ENCODE results near the gene DOCK9.

DNA sequence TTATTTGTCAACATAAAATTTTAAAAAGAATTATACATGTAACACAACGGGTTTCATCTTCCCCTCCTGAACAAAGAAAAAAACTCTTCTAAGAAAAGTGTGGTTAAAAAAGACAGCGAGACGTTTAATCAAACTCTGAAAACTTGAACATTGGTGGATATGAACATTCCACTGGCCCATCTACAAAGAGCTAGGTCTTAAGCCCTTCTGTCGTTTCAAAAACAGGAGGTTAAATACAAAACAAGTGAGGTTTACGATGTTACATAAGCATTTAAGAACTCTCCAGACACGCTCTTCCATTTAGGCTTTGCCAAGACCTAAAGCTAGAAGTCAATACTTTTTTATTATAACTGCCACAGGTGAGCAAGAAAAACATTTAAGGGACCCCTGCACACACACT is 9.4 kb upstream of the DOCK9 start:
- TF ChIP-seq, protein P1, sequence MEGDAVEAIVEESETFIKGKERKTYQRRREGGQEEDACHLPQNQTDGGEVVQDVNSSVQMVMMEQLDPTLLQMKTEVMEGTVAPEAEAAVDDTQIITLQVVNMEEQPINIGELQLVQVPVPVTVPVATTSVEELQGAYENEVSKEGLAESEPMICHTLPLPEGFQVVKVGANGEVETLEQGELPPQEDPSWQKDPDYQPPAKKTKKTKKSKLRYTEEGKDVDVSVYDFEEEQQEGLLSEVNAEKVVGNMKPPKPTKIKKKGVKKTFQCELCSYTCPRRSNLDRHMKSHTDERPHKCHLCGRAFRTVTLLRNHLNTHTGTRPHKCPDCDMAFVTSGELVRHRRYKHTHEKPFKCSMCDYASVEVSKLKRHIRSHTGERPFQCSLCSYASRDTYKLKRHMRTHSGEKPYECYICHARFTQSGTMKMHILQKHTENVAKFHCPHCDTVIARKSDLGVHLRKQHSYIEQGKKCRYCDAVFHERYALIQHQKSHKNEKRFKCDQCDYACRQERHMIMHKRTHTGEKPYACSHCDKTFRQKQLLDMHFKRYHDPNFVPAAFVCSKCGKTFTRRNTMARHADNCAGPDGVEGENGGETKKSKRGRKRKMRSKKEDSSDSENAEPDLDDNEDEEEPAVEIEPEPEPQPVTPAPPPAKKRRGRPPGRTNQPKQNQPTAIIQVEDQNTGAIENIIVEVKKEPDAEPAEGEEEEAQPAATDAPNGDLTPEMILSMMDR (IDR thresholded peaks at IDR 0.05; ENCODE audit: poor library complexity): no peak
- TF ChIP-seq EZH2 (IDR thresholded peaks at IDR 0.05; ENCODE audit: borderline replicate concordance) (no peak), EZH2phosphoT487 (IDR thresholded peaks at IDR 0.05; ENCODE audit: low read depth, severe bottlenecking, unreplicated experiment) (no peak)

Measured in hepatocyte (in vitro differentiated cells).